Thoracic aorta (tissue), 2 donors: ENCODE measurements around the gene JAK3. TPM values are rescaled to one million over a fixed set of nuclear protein-coding genes. Genes with fewer than 3 reads are reported as not detected.

Experiments used
- ATAC-seq: fragments of 150-250 bp; one replicate; pipeline ENCODE4 v1.8.0; 2017; ENCODE audit warnings: low read depth; ENCODE audit not compliant: insufficient number of reproducible peaks, low FRiP score
- DNase-seq: peaks from one replicate; pipeline ENCODE4 v3.0.0-alpha.2; 2020; ENCODE audit warnings: low spot score
- H3K27ac ChIP-seq, 2 donors: fragments of 200-600 bp; sonication (generic); 1 replicate in 1 of 2; 2 replicates in 1 of 2; pipeline ENCODE4 v1.5.1; 2016; ENCODE audit warnings: mild to moderate bottlenecking in 2 of 2, moderate library complexity in 2 of 2
- H3K27me3 ChIP-seq: fragments of 200-600 bp; sonication (generic); replicated peaks from 2 replicates; pipeline ENCODE4 v1.6.0; 2016; ENCODE audit warnings: mild to moderate bottlenecking; ENCODE audit not compliant: insufficient read depth
- H3K36me3 ChIP-seq: fragments of 200-600 bp; sonication (generic); one replicate; pipeline ENCODE4 v1.5.1; 2016
- H3K4me1 ChIP-seq, 2 donors: fragments of 200-600 bp; sonication (generic); 1 replicate in 1 of 2; 2 replicates in 1 of 2; pipeline versions ENCODE4 v1.5.1 to v1.6.0; 2016; ENCODE audit warnings: low read depth in 2 of 2, mild to moderate bottlenecking in 1 of 2; ENCODE audit not compliant: control insufficient read depth in 1 of 2
- H3K4me3 ChIP-seq: fragments of 200-600 bp; sonication (generic); 2 replicates; pipeline ENCODE4 v1.5.1; 2016; ENCODE audit warnings: mild to moderate bottlenecking
- H3K9me3 ChIP-seq: fragments of 200-600 bp; sonication (generic); 2 replicates; pipeline ENCODE4 v1.5.1; 2016
- CTCF ChIP-seq: fragments of 200-600 bp; sonication (generic); IDR thresholded peaks from one replicate; pipeline ENCODE4 v1.5.1; 2019; ENCODE audit warnings: antibody characterized with exemption
- total RNA-seq, 2 donors: library from RNA; depleted of rRNA; stranded (reverse); fragments of >200 nt; gene quantifications; one replicate each; pipeline versions ENCODE4 v1.1.0 to v1.2.3, GENCODE V29; 2016

JAK3 gene
- total RNA-seq, 2 donors from 2014 or later: 12.7 to 35.8 TPM

- Histone ChIP-seq H3K36me3 (no peaks in the 10 kb centered on the region), H3K9me3 (no peaks in the 10 kb centered on the region), H3K4me3 (no peak overlapping the region), H3K27me3 (no peaks in the 10 kb centered on the region), H3K4me1 (peaks cover 0 to under 1% of the 10 kb centered on the region in 2 donors), H3K27ac (no peak overlapping the region)
- no peak for TF ChIP-seq CTCF
- DNase-seq (no peak), ATAC-seq (no peak)
Measured at GRCh38 chr19:17836530-17836929, 11.3 kb downstream of the JAK3 start.

- no peaks in the 10 kb centered on the region for H3K36me3 ChIP-seq
- H3K4me1 ChIP-seq: no peaks in the 10 kb centered on the region
- no peak overlapping the region for H3K4me3 ChIP-seq
- no peak for TF ChIP-seq CTCF
- ATAC-seq: no peak
- no peaks in the 10 kb centered on the region for H3K9me3 ChIP-seq
- H3K27me3 ChIP-seq: no peaks in the 10 kb centered on the region
- no peak overlapping the region for H3K27ac ChIP-seq
- no peak for DNase-seq
Measured at GRCh38 chr19:17835182-17836006, 12.4 kb downstream of the JAK3 start.

GRCh38 chr19:17834350-17835181, 13.2 kb downstream of the JAK3 start:
- Histone ChIP-seq H3K36me3 (no peaks in the 10 kb centered on the region), H3K4me3 (no peak overlapping the region), H3K27me3 (no peaks in the 10 kb centered on the region), H3K9me3 (no peaks in the 10 kb centered on the region), H3K27ac (no peak overlapping the region), H3K4me1 (no peaks in the 10 kb centered on the region)
- TF ChIP-seq CTCF: no peak
- no peak for ATAC-seq
- no peak for DNase-seq

GRCh38 chr19:17832443-17833208, 15.2 kb downstream of the JAK3 start:
- no peak overlapping the region for H3K4me3 ChIP-seq
- ATAC-seq (no peak), DNase-seq (no peak)
- no peaks in the 10 kb centered on the region for H3K4me1 ChIP-seq
- H3K36me3 ChIP-seq: no peaks in the 10 kb centered on the region
- no peak for TF ChIP-seq CTCF
- no peaks in the 10 kb centered on the region for H3K9me3 ChIP-seq
- H3K27me3 ChIP-seq: no peaks in the 10 kb centered on the region
- H3K27ac ChIP-seq: no peak overlapping the region

- no peak for TF ChIP-seq CTCF
- H3K27ac ChIP-seq: no peak overlapping the region
- H3K4me3 ChIP-seq: no peak overlapping the region
- DNase-seq: no peak
- no peaks in the 10 kb centered on the region for H3K36me3 ChIP-seq
- no peaks in the 10 kb centered on the region for H3K9me3 ChIP-seq
- ATAC-seq: no peak
- H3K27me3 ChIP-seq: no peaks in the 10 kb centered on the region
- no peaks in the 10 kb centered on the region for H3K4me1 ChIP-seq
Measured at GRCh38 chr19:17831419-17831888, 16.3 kb downstream of the JAK3 start.
